K562 (cell line): Measurements from ENCODE around the gene EPOP. TPM values are rescaled to one million over a fixed set of nuclear protein-coding genes. Genes with fewer than 3 reads are reported as not detected.

Experiments
- ATAC-seq: fragments of 200-7000 bp; cut with Tn5 transposase; 3 replicates; pipeline ENCODE4 v1.9.1; 2020; ENCODE audit warnings: moderate library complexity
- BruUV-seq: library from RNA; stranded (reverse); fragments of 400-500 nt; replicated peaks from 2 replicates; lab custom pipeline; 2021; lab: Mats Ljungman, UMichigan
- CTCF ChIA-PET: fragments of 300-600 bp; formaldehyde crosslinking; extraction: SDS; loops from one replicate; lab custom pipeline; 2021; ENCODE audit warnings: low intra/inter-chr PET ratio; lab: Yijun Ruan, JAX
- POLR2A ChIA-PET: fragments of 300-600, 350-650 bp; sonication (Branson Sonifier 250); formaldehyde crosslinking; extraction: SDS; loops from one replicate; lab custom pipeline; 2021; ENCODE audit warnings: antibody characterized with exemption, inconsistent platforms; lab: Yijun Ruan, JAX
- DNase-seq, 4 experiments: peaks; one replicate each; pipeline versions ENCODE4 v3.0.0 to v3.0.0-alpha.2; 2011 to 2018; ENCODE audit warnings: low spot score in 3 of 4, mixed read lengths in 3 of 4; ENCODE audit errors: extremely low read depth in 1 of 4
- FAIRE-seq: peaks from 2 replicates; lab custom pipeline; 2011; peaks lifted over from hg19 to GRCh38; lab: Jason Lieb, UNC
- H2AFZ ChIP-seq: 2 replicates; pipeline ENCODE4 v1.6.0; 2011; ENCODE audit warnings: low read depth, low read length, control low read depth, inconsistent platforms
- H3K27ac ChIP-seq: fragments of 200-600 bp; 3 replicates; pipeline ENCODE4 v1.8.0; 2011; ENCODE audit warnings: low read depth, mild to moderate bottlenecking, control low read depth, inconsistent platforms, low read length, moderate library complexity, mixed read lengths; ENCODE audit errors: extremely low read depth
- H3K27me3 ChIP-seq, 2 experiments: fragments of 300-600 bp in 1 of 2; 2 replicates in 1 of 2; 3 replicates in 1 of 2; pipeline versions ENCODE4 v1.6.0 to v1.8.0; 2011; ENCODE audit warnings: inconsistent platforms in 2 of 2, low read length in 2 of 2, mild to moderate bottlenecking in 1 of 2, mixed read lengths in 1 of 2, moderate library complexity in 1 of 2; ENCODE audit not compliant: control insufficient read depth in 2 of 2, insufficient read depth in 2 of 2
- H3K36me3 ChIP-seq: fragments of 300-600 bp; 3 replicates; pipeline ENCODE4 v1.8.0; 2011; ENCODE audit warnings: mild to moderate bottlenecking, low read length, inconsistent platforms; ENCODE audit not compliant: control insufficient read depth, insufficient read depth
- H3K4me1 ChIP-seq, 2 experiments: fragments of 200-600 bp in 1 of 2; replicated peaks in 1 of 2; 2 replicates in 1 of 2; 3 replicates in 1 of 2; pipeline versions ENCODE4 v1.5.1 to v1.8.0; 2011; ENCODE audit warnings: inconsistent platforms in 2 of 2, low read length in 2 of 2, mild to moderate bottlenecking in 1 of 2, mixed read lengths in 1 of 2, moderate library complexity in 1 of 2; ENCODE audit not compliant: control insufficient read depth in 2 of 2, insufficient read depth in 2 of 2
- H3K4me2 ChIP-seq: 2 replicates; pipeline ENCODE4 v1.6.1; 2011; ENCODE audit warnings: low read length, control low read depth, inconsistent platforms, mixed read lengths; ENCODE audit not compliant: insufficient read depth
- H3K4me3 ChIP-seq: fragments of 200-600 bp; sonication (generic), shearing (Covaris generic); 2 replicates; pipeline ENCODE4 v1.5.1; 2016; ENCODE audit warnings: control low read depth, inconsistent platforms
- H3K79me2 ChIP-seq: fragments of 200-600 bp; 3 replicates; pipeline ENCODE4 v1.8.0; 2011; ENCODE audit warnings: low read length, inconsistent platforms; ENCODE audit not compliant: control insufficient read depth, insufficient read depth
- H3K9ac ChIP-seq, 2 experiments: 2 replicates each; pipeline versions ENCODE4 v1.6.0 to v1.6.1; 2011; ENCODE audit warnings: low read depth in 2 of 2, low read length in 2 of 2, control low read depth in 1 of 2, inconsistent platforms in 1 of 2, mild to moderate bottlenecking in 1 of 2, mixed read lengths in 1 of 2; ENCODE audit not compliant: insufficient read depth in 1 of 2
- H3K9me1 ChIP-seq: one replicate; pipeline ENCODE4 v1.6.0; 2011; ENCODE audit warnings: inconsistent platforms, mild to moderate bottlenecking, low read length, moderate library complexity; ENCODE audit not compliant: control insufficient read depth, insufficient read depth
- H3K9me3 ChIP-seq: replicated peaks from 2 replicates; pipeline ENCODE4 v1.5.1; 2011; ENCODE audit warnings: low read depth, low read length, inconsistent platforms; ENCODE audit not compliant: control insufficient read depth, insufficient read depth
- H4K20me1 ChIP-seq: replicated peaks from 2 replicates; pipeline ENCODE4 v1.6.1; 2011; ENCODE audit warnings: low read length, inconsistent platforms, mixed read lengths; ENCODE audit not compliant: control insufficient read depth, insufficient read depth
- FOXK2 ChIP-seq, 2 experiments: fragments of 450-650 bp; IDR thresholded peaks in 1 of 2; conservative IDR thresholded peaks in 1 of 2; 2 replicates each; pipeline ENCODE4 v1.6.1; 2016; ENCODE audit warnings: low read depth in 2 of 2, mild to moderate bottlenecking in 1 of 2
- GABPB1 ChIP-seq: sonication (generic); formaldehyde crosslinking; IDR thresholded peaks from 2 replicates; pipeline ENCODE4 v1.8.0; 2022; ENCODE audit warnings: mild to moderate bottlenecking, missing genetic modification reagents
- MTA1 ChIP-seq: fragments of 450-650 bp; IDR thresholded peaks from 2 replicates; pipeline ENCODE4 v1.6.1; 2017; ENCODE audit warnings: borderline replicate concordance
- POLR2G ChIP-seq: fragments of 200-400 bp; formaldehyde crosslinking; IDR thresholded peaks from 2 replicates; pipeline ENCODE4 v1.6.1; 2017; ENCODE audit warnings: low read depth, mild to moderate bottlenecking, antibody characterized with exemption, low read length, moderate library complexity
- SNRNP70 ChIP-seq: fragments of 200-400 bp; formaldehyde crosslinking; optimal IDR thresholded peaks from 2 replicates; pipeline ENCODE3; 2017; ENCODE audit warnings: low read depth, low read length
- ZKSCAN1 ChIP-seq: fragments of 150-350 bp; IDR thresholded peaks from 2 replicates; pipeline ENCODE4 v1.6.1; 2016; ENCODE audit warnings: low read depth, low read length
- ZNF780A ChIP-seq: fragments of 250-450 bp; sonication (Bioruptor Pico); IDR thresholded peaks from 2 replicates; pipeline ENCODE4 v1.5.0; 2021; ENCODE audit warnings: mild to moderate bottlenecking
- WGBS: fragments of 100-300 bp; shearing (Covaris generic); methylation state at CpG from one replicate; pipeline ENCODE4 v1.1.6; 2016; ENCODE audit warnings: low coverage, mixed read lengths; ENCODE audit not compliant: insufficient coverage; ENCODE audit errors: missing lambda C conversion rate; 5-methylcytosine and 5-hydroxymethylcytosine counted together
- in situ Hi-C: fragments of 300-500 bp; cut with MboI; formaldehyde crosslinking; loops from 4 replicates; pipeline ENCODE4 v1.15.0; 2018; ENCODE audit warnings: inconsistent platforms, mixed read lengths
- intact Hi-C: fragments of 100-400 bp; cut with micrococcal nuclease; formaldehyde crosslinking; loops from 2 replicates; pipeline ENCODE4 v1.14.2; 2022
- polyA plus RNA-seq, 8 experiments: library from polyadenylated mRNA; depleted of rRNA in 4 of 8; stranded (reverse) in 5 of 8; unstranded in 3 of 8; fragments of >200 nt; fragmentation: Nextera tagmentation in 2 of 8; fragmentation: Illumina TruSeq in 1 of 8; extraction: Ambion mirVana in 2 of 8; extraction: Trizol in 1 of 8; gene quantifications; 2 replicates each; pipeline versions ENCODE4 v1.2.1 to v1.2.3, GENCODE V29; 2011 to 2014; ENCODE audit warnings: inconsistent platforms in 1 of 8, missing spikeins in 1 of 8
- total RNA-seq, 7 experiments: library from RNA; depleted of rRNA in 6 of 7; stranded (reverse); fragments of >200 nt in 6 of 7; fragmentation: Illumina TruSeq in 2 of 7; extraction: Trizol in 2 of 7; gene quantifications; 2 replicates each; pipeline versions ENCODE4 v1.2.1 to v1.2.3, GENCODE V29; 2011 to 2021; ENCODE audit warnings: low replicate concordance in 1 of 7
- TF ChIP-seq, protein P1 (sequence below): fragments of 250-450 bp; sonication (Bioruptor Pico); IDR thresholded peaks from 2 replicates; pipeline ENCODE4 v1.5.1; 2021; ENCODE audit warnings: mild to moderate bottlenecking
- TF ChIP-seq, protein P2 (sequence below): fragments of 250-450 bp; sonication (Bioruptor Pico); IDR thresholded peaks from 2 replicates; pipeline ENCODE4 v1.4.0; 2020; ENCODE audit warnings: mild to moderate bottlenecking, moderate library complexity, borderline replicate concordance

Gene EPOP
- total and polyA plus RNA-seq, 9 of the 15 experiments (the other 6 are each of a cell fraction or from before 2014, with no cell fraction given) = 0.41 to 10.6 (median 4.6) TPM

DNA sequence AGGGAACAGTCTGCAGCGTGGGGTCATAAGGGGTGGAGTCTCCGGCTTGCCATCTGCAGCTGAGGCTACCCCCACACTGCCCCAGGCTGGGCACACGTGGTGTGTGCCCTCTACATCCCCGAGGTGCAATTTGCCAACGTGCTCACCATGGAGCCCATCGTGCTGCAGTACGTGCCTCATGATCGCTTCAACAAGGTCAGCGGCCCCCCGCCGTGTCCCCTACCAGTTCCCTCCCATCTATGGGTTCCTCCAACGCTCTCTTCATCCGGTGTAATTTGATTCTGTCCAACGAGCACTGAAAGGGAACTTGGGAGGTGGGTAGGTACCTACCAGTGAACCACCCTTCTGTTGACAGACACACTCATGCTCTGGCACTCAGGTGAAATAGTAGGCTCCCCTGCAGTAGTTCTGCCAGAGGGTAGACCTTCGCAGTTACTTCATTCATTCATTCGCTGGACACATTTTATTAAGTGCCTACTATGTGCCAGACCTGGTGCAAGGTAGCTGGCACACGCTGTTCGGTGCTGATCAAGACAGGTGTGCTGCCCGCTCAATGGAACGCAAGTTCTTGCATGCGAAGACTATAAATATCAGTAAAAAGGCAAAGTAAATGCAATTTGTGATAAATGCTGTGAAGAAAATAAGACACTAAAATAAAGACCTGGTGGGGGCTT, 33.1 kb upstream of the EPOP start:
- no peak overlapping the region for H3K4me3 ChIP-seq
- H3K27me3 ChIP-seq = no peaks in the 10 kb centered on the region
- peaks cover 8% of the 10 kb centered on the region; the same call in 1 of the 2 replicates for H4K20me1 ChIP-seq
- in situ Hi-C loops = no loop called here
- CTCF ChIA-PET = no interaction called here
- H3K27ac ChIP-seq = no peak overlapping the region
- peak overlapping the region in 1 of 2 experiments; percentile 79; a peak in 2 of 4 replicates for H3K9ac ChIP-seq
- no peak overlapping the region for H2AFZ ChIP-seq
- intact Hi-C loops = no loop called here
- TF ChIP-seq FOXK2 (conservative IDR thresholded peaks at IDR 0.05 in 1 of 2, IDR thresholded peaks at IDR 0.05 in 1 of 2; ENCODE audit: low read depth in 2 of 2) (no peak), SNRNP70 (no peak), ZNF780A (CRISPR knock-in tag) (no peak), MTA1 (no peak), GABPB1 (CRISPR knock-in tag) (no peak), POLR2G (peak; percentile 16; the same call in 1 of the 2 replicates), ZKSCAN1 (peak; percentile 83)
- TF ChIP-seq, protein P1, sequence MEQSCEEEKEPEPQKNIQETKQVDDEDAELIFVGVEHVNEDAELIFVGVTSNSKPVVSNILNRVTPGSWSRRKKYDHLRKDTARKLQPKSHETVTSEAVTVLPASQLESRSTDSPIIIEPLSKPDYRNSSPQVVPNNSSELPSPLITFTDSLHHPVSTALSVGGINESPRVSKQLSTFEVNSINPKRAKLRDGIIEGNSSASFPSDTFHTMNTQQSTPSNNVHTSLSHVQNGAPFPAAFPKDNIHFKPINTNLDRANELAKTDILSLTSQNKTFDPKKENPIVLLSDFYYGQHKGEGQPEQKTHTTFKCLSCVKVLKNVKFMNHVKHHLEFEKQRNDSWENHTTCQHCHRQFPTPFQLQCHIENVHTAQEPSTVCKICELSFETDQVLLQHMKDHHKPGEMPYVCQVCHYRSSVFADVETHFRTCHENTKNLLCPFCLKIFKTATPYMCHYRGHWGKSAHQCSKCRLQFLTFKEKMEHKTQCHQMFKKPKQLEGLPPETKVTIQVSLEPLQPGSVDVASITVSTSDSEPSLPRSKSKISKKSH (CRISPR knock-in tag) = no peak
- TF ChIP-seq, protein P2, sequence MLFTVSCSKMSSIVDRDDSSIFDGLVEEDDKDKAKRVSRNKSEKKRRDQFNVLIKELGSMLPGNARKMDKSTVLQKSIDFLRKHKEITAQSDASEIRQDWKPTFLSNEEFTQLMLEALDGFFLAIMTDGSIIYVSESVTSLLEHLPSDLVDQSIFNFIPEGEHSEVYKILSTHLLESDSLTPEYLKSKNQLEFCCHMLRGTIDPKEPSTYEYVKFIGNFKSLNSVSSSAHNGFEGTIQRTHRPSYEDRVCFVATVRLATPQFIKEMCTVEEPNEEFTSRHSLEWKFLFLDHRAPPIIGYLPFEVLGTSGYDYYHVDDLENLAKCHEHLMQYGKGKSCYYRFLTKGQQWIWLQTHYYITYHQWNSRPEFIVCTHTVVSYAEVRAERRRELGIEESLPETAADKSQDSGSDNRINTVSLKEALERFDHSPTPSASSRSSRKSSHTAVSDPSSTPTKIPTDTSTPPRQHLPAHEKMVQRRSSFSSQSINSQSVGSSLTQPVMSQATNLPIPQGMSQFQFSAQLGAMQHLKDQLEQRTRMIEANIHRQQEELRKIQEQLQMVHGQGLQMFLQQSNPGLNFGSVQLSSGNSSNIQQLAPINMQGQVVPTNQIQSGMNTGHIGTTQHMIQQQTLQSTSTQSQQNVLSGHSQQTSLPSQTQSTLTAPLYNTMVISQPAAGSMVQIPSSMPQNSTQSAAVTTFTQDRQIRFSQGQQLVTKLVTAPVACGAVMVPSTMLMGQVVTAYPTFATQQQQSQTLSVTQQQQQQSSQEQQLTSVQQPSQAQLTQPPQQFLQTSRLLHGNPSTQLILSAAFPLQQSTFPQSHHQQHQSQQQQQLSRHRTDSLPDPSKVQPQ = no peak
- POLR2A ChIA-PET = interaction anchor here (0.7 to 3.7 kb wide), 6 partner anchors 8 to 31 kb away, joined by 4 to 30 read pairs (median 12); no protein-coding TSS in a partner anchor
- no peak for DNase-seq
- ATAC-seq = no peak
- no peak for FAIRE-seq
- H3K4me2 ChIP-seq = no peak overlapping the region
- peaks cover 4% of the 10 kb centered on the region for H3K9me1 ChIP-seq
- no peaks in the 10 kb centered on the region for H3K9me3 ChIP-seq
- WGBS = 82% methylated on average over 20 of the region's 21 CpGs
- H3K4me1 ChIP-seq = peaks cover 35 to 78% of the 10 kb centered on the region in 2 experiments
- peaks cover 55% of the 10 kb centered on the region; the same call in 2 of the 3 replicates for H3K36me3 ChIP-seq
- BruUV-seq = no TSS peak
- peaks cover 48% of the 10 kb centered on the region for H3K79me2 ChIP-seq
